H1 (cell line): ENCODE data around the gene ADPRHL1.

Experiments used
- E2F6 ChIP-seq: IDR thresholded peaks from 2 replicates; pipeline ENCODE4 v1.6.1; 2012; ENCODE audit warnings: inconsistent platforms
- EP300 ChIP-seq, 2 experiments: IDR thresholded peaks; 1 replicate in 1 of 2; 2 replicates in 1 of 2; pipeline ENCODE4 v1.6.1; 2011 to 2012; ENCODE audit warnings: low read depth in 2 of 2, low read length in 2 of 2, mild to moderate bottlenecking in 2 of 2, borderline replicate concordance in 1 of 2, inconsistent platforms in 1 of 2, moderate library complexity in 1 of 2
- HDAC2 ChIP-seq, 2 experiments: fragments of 300-600 bp in 1 of 2; sonication (generic) in 1 of 2; IDR thresholded peaks; 2 replicates each; pipeline ENCODE4 v1.6.1; 2011 to 2012; ENCODE audit warnings: low read depth in 2 of 2, low read length in 2 of 2, mild to moderate bottlenecking in 2 of 2, moderate library complexity in 2 of 2, borderline replicate concordance in 1 of 2, inconsistent platforms in 1 of 2
- MAX ChIP-seq: IDR thresholded peaks from 2 replicates; pipeline ENCODE4 v1.6.1; 2012; ENCODE audit warnings: inconsistent platforms
- POLR2A ChIP-seq, 2 experiments: IDR thresholded peaks; 1 replicate in 1 of 2; 2 replicates in 1 of 2; pipeline ENCODE4 v1.6.1; 2011; ENCODE audit warnings: low read depth in 2 of 2, low read length in 2 of 2, mild to moderate bottlenecking in 2 of 2; ENCODE audit errors: control extremely low read depth in 1 of 2
- POLR2AphosphoS5 ChIP-seq: IDR thresholded peaks from 2 replicates; pipeline ENCODE4 v1.6.1; 2011; ENCODE audit warnings: low read depth, low read length
- SIN3A ChIP-seq, 2 experiments: IDR thresholded peaks in 1 of 2; conservative IDR thresholded peaks in 1 of 2; 2 replicates each; pipeline ENCODE4 v1.6.1; 2011 to 2012; ENCODE audit warnings: low read length in 2 of 2, improper control_type of control experiment in 1 of 2, low read depth in 1 of 2, mild to moderate bottlenecking in 1 of 2
- SP1 ChIP-seq: IDR thresholded peaks from 2 replicates; pipeline ENCODE4 v1.6.1; 2011; ENCODE audit warnings: low read depth, low read length
- TEAD4 ChIP-seq: IDR thresholded peaks from 2 replicates; pipeline ENCODE4 v1.6.1; 2012; ENCODE audit warnings: low read depth, low read length, inconsistent platforms, mixed read lengths

- TF ChIP-seq TEAD4 (no peak), POLR2A (IDR thresholded peaks at IDR 0.05; ENCODE audit: control extremely low read depth in 1 of 2, low read depth in 2 of 2, low read length in 2 of 2) (no peak), EP300 (IDR thresholded peaks at IDR 0.05; ENCODE audit: borderline replicate concordance in 1 of 2, low read depth in 2 of 2, low read length in 2 of 2) (no peak), HDAC2 (IDR thresholded peaks at IDR 0.05; ENCODE audit: borderline replicate concordance in 1 of 2, low read depth in 2 of 2, low read length in 2 of 2) (no peak), SIN3A (conservative IDR thresholded peaks at IDR 0.05 in 1 of 2, IDR thresholded peaks at IDR 0.05 in 1 of 2; ENCODE audit: low read depth in 1 of 2, low read length in 2 of 2) (no peak), SP1 (no peak), MAX (no peak), POLR2AphosphoS5 (no peak), E2F6 (no peak)
Observed at GRCh38 chr13:113449693-113450347, 3.5 kb downstream of the ADPRHL1 start.
